Metanephros (tissue), 2 donors: ENCODE data around the gene TUBA8. TPM values are rescaled to one million over a fixed set of nuclear protein-coding genes. Genes with fewer than 3 reads are reported as not detected.

Source experiments
- small RNA-seq: library from RNA; depleted of rRNA; stranded (forward); fragments of <200 nt; gene quantifications from one replicate; pipeline ENCODE3, GENCODE V24; 2014; ENCODE audit warnings: low replicate concordance
- total RNA-seq: library from RNA; depleted of rRNA; stranded (reverse); fragments of >200 nt; gene quantifications from one replicate; pipeline ENCODE4 v1.2.3, GENCODE V29; 2014

Gene TUBA8
- 8.2 TPM for total RNA-seq

DNA sequence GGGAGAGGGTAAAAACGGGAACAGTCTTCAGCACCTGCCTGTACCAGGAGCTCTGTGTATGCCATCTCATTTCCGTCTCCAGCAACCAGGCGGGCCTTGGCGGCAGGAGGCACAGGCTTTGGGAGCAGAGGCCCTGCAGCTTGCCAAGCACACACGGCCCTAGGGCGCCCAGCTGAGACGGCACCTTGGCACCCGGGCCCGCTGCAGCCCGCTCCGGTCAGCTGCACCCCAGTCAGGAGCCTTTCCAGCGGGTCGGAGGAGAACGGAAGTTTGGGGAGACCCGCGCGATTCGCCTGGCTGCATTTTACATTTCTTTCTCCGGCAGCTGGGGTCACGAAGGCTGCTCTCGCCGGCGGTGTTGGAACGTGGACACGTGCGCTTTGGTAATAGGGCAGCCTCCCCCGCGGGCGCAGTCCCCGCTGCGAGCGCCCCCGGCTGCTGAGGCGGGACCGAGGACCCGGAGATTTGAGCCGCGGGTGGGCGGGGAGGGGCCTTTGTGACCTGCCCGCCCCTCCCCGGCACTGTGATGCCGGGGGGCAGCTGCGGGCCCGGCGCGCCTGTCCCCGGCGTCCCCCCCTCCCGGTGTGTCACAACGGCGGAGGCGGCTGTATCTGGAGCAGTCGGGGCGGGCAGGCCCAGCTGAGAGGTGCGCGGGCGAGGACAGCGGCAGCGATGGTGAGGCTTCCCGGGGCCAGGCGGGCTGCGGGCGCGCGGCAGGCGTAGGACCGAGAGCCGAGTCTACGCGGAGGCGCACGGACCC lies at the start of gene TUBA8:
Gene TUBA8 (plus strand): TSS at position 616 of the 760 bp plus-strand sequence. CDS start 57 bp downstream, at position 673.

GRCh38 chr22:18077639-18078328 lies 32.8 kb upstream of the TUBA8 start, which contains the start of gene PEX26:
TSS of gene PEX26 (plus strand) at chr22:18077990. CDS start at chr22:18078377, 387 bp downstream.

Small RNA genes within 50 kb of the gene (small RNA-seq; reads per million reads assigned to genes)
- gene AC016027.5: not detected

Other genes with a start within 250 kb of the TUBA8 start
- gene MICAL3, start 86.2 kb upstream of the TUBA8 start, total RNA-seq: 44.0 TPM
- 33.8 TPM for gene PEX26, start 32.8 kb upstream of the TUBA8 start, total RNA-seq
- 5.4 TPM for gene USP18, start 39.4 kb downstream of the TUBA8 start, total RNA-seq